CD4-positive, alpha-beta memory T cell (primary cell): Measurements from ENCODE around the gene CD63. TPM values are rescaled to one million over a fixed set of nuclear protein-coding genes. Genes with fewer than 3 reads are reported as not detected.

Source experiments
- CTCF ChIA-PET: fragments of 350-600 bp; sonication (Branson Sonifier 250); formaldehyde crosslinking; loops from one replicate; lab custom pipeline; 2021; ENCODE audit warnings: inconsistent platforms; ENCODE audit not compliant: partially characterized antibody; lab: Charles Lee
- POLR2A ChIA-PET: fragments of 350-600 bp; sonication (Branson Sonifier 250); formaldehyde crosslinking; loops from one replicate; lab custom pipeline; 2021; ENCODE audit not compliant: partially characterized antibody; lab: Charles Lee
- DNase-seq, 5 donors: peaks; one replicate each; pipeline versions ENCODE4 v3.0.0 to v3.0.0-alpha.2; 2020 to 2022; ENCODE audit warnings: mixed read lengths in 1 of 5
- H3K27ac ChIP-seq: one replicate; pipeline ENCODE4 v1.7.0; 2013; ENCODE audit warnings: low read depth, low read length
- H3K27me3 ChIP-seq: 2 replicates; pipeline ENCODE4 v1.7.0; 2013; ENCODE audit warnings: mild to moderate bottlenecking, low read length, moderate library complexity; ENCODE audit not compliant: insufficient read depth
- H3K36me3 ChIP-seq: 2 replicates; pipeline ENCODE4 v1.7.0; 2013; ENCODE audit warnings: mild to moderate bottlenecking, low read length, moderate library complexity; ENCODE audit not compliant: insufficient read depth
- H3K4me1 ChIP-seq: 2 replicates; pipeline ENCODE4 v1.7.0; 2013; ENCODE audit warnings: mild to moderate bottlenecking, low read length, moderate library complexity; ENCODE audit not compliant: insufficient read depth
- H3K4me3 ChIP-seq, 2 donors: one replicate each; pipeline ENCODE4 v1.7.0; 2013; ENCODE audit warnings: low read length in 2 of 2, mild to moderate bottlenecking in 1 of 2
- H3K9me3 ChIP-seq, 2 donors: one replicate each; pipeline ENCODE4 v1.7.0; 2013; ENCODE audit warnings: low read length in 2 of 2, control low read depth in 1 of 2; ENCODE audit not compliant: control insufficient read depth in 1 of 2
- H3K27ac Mint-ChIP-seq, 7 donors: one replicate each; pipeline ENCODE4 v1.8.0; 2020 to 2021; ENCODE audit warnings: mixed read lengths in 7 of 7, mild to moderate bottlenecking in 6 of 7, inconsistent platforms in 3 of 7, moderate library complexity in 3 of 7
- H3K27me3 Mint-ChIP-seq, 2 donors: one replicate each; pipeline ENCODE4 v1.8.0; 2020 to 2021; ENCODE audit warnings: mixed read lengths in 2 of 2
- H3K36me3 Mint-ChIP-seq, 2 donors: one replicate each; pipeline ENCODE4 v1.8.0; 2020 to 2021; ENCODE audit warnings: mixed read lengths in 2 of 2, inconsistent platforms in 1 of 2, mild to moderate bottlenecking in 1 of 2
- H3K4me1 Mint-ChIP-seq, 4 donors: one replicate each; pipeline ENCODE4 v1.8.0; 2020 to 2021; ENCODE audit warnings: mixed read lengths in 4 of 4, mild to moderate bottlenecking in 1 of 4
- H3K4me3 Mint-ChIP-seq, 8 donors: one replicate each; pipeline ENCODE4 v1.8.0; 2020 to 2021; ENCODE audit warnings: mixed read lengths in 8 of 8, mild to moderate bottlenecking in 7 of 8, moderate library complexity in 6 of 8, inconsistent platforms in 3 of 8
- H3K9me3 Mint-ChIP-seq, 8 donors: one replicate each; pipeline ENCODE4 v1.8.0; 2020 to 2021; ENCODE audit warnings: mixed read lengths in 8 of 8, mild to moderate bottlenecking in 5 of 8, inconsistent platforms in 3 of 8, moderate library complexity in 1 of 8
- intact Hi-C: fragments of 100-400 bp; cut with micrococcal nuclease; formaldehyde crosslinking; loops from one replicate; pipeline ENCODE4 v1.15.1; 2023
- polyA plus RNA-seq, 2 donors: library from polyadenylated mRNA; unstranded; fragments of 300-500 nt; fragmentation: Illumina TruSeq; gene quantifications; one replicate each; pipeline ENCODE4 v1.2.3, GENCODE V29; 2021
- total RNA-seq, 2 experiments: library from RNA; stranded (reverse); gene quantifications; one replicate each; pipeline ENCODE4 v1.2.3, GENCODE V29; 2021

The CD63 gene
- total and polyA plus RNA-seq, 4 experiments from 2014 or later = 76.4 to 349 (median 135) TPM

DNA sequence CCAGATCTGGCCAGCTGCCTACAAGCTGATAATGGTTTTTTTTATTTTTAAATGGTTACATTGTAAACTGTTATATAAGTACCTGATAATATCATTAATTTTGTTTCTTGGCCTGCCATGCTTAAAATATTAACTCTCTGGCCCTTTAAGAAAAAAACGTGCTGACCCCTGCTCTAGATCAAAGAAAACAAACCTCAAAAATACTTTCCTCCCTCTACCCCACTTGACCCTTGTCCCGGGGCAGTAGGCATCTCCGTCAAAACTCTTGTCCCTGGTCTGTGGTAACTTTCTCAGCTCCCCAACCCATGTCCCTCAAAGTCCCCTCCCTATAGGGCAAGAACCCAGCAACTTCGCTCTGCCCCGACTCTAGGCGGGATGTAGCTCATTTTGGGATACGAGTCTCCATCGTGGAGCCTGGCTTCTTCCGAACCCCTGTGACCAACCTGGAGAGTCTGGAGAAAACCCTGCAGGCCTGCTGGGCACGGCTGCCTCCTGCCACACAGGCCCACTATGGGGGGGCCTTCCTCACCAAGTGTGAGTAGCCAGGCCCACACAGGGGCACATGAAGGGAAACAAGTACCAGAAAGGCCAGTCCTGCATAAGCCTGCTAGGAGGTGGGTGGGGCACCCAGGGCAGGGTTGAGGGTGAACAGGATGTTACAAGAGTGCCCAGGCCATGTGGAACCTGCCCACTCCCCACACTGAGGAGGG lies 5.1 kb downstream of the CD63 start:
- Mint-ChIP-seq H3K27me3 (no peaks in the 10 kb centered on the region), H3K4me1 (peaks cover 21 to 54% (median 34%) of the 10 kb centered on the region in 4 donors), H3K4me3 (no peak overlapping the region), H3K36me3 (peaks cover 4 to 24% of the 10 kb centered on the region in 2 donors), H3K9me3 (no peaks in the 10 kb centered on the region), H3K27ac (peak overlapping the region in 3 of 7 donors; percentile 22 to 77 (median 38))
- DNase-seq = no peak
- Histone ChIP-seq H3K27me3 (no peaks in the 10 kb centered on the region), H3K27ac (no peak overlapping the region), H3K4me3 (no peak overlapping the region), H3K36me3 (peaks cover 15% of the 10 kb centered on the region), H3K9me3 (no peaks in the 10 kb centered on the region), H3K4me1 (peaks cover 24% of the 10 kb centered on the region)
- intact Hi-C loops = loop anchor here (1.0 kb wide), 1 partner anchor 14 kb away; no protein-coding TSS in a partner anchor
- POLR2A ChIA-PET = interaction anchor here (1.2 to 3.8 kb wide), 2 partner anchors 15 to 24 kb away, joined by 3 to 27 read pairs; no protein-coding TSS in a partner anchor
- CTCF ChIA-PET = interaction anchor here (0.7 to 4.8 kb wide), 5 partner anchors 10 to 356 kb away, joined by 3 to 61 read pairs (median 3); partner anchors contain the start of gene ERBB3

DNA sequence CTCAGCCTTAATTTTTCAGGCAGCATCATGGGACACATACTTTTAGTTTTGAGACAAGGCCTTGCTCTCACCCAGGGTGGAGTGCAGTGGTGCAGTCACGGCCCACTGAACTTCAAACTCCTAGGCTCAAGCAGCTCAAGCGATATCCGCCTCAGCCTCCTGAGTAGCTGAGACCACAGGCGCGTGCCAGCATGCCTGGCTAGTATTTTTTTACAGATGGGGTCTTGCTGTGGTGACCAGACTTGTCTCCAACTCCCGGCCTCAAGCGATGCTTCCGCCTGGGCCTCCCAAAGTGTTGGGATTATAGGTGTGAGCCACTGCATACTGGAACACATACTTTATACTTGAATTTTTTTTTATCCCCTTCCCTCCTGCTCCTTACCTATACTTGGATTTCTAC lies 5.9 kb downstream of the CD63 start:
- Mint-ChIP-seq H3K4me1 (peaks cover 24 to 59% (median 39%) of the 10 kb centered on the region in 4 donors), H3K27ac (peak overlapping the region in 2 of 7 donors; percentile 38 to 53), H3K27me3 (no peaks in the 10 kb centered on the region), H3K36me3 (peaks cover 4 to 24% of the 10 kb centered on the region in 2 donors), H3K9me3 (no peaks in the 10 kb centered on the region), H3K4me3 (no peak overlapping the region)
- POLR2A ChIA-PET = interaction anchor here (0.6 to 3.8 kb wide), 3 partner anchors 15 to 645 kb away, joined by 3 to 27 read pairs (median 3); no protein-coding TSS in a partner anchor
- Histone ChIP-seq H3K36me3 (peaks cover 15% of the 10 kb centered on the region), H3K4me1 (peaks cover 29% of the 10 kb centered on the region), H3K9me3 (no peaks in the 10 kb centered on the region), H3K27me3 (no peaks in the 10 kb centered on the region), H3K4me3 (no peak overlapping the region), H3K27ac (no peak overlapping the region)
- intact Hi-C loops = no loop called here
- CTCF ChIA-PET = interaction anchor here (1.0 to 4.8 kb wide), 3 partner anchors 9 to 15 kb away, joined by 3 to 61 read pairs (median 4); no protein-coding TSS in a partner anchor
- no peak for DNase-seq

DNA sequence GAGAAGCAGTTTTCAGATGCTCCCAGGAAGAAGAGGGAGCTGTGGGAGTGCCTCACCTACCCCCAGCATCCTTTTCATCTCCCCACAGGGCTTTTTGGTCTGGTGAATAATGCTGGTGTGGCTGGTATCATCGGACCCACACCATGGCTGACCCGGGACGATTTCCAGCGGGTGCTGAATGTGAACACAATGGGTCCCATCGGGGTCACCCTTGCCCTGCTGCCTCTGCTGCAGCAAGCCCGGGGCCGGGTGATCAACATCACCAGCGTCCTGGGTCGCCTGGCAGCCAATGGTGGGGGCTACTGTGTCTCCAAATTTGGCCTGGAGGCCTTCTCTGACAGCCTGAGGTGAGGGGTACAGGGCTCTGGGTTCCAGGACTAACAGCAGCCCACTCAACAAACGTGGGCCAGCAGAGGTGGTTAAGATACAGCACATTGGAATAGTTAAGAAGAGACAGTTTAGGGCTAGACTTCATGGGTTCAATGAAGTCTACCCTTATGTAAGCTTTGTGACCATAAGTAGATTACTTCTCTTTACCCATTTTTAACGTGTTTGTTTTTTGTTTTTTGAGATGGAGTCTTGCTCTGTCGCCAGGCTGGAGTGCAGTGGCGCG lies 7.1 kb downstream of the CD63 start:
- Histone ChIP-seq H3K9me3 (no peaks in the 10 kb centered on the region), H3K36me3 (peaks cover 15% of the 10 kb centered on the region), H3K4me1 (peaks cover 29% of the 10 kb centered on the region), H3K27me3 (no peaks in the 10 kb centered on the region), H3K4me3 (no peak overlapping the region), H3K27ac (no peak overlapping the region)
- no peak overlapping the region for H3K4me3 Mint-ChIP-seq
- POLR2A ChIA-PET = no interaction called here
- H3K9me3 Mint-ChIP-seq = no peaks in the 10 kb centered on the region
- peaks cover 23 to 59% (median 43%) of the 10 kb centered on the region in 4 donors for H3K4me1 Mint-ChIP-seq
- no peak for DNase-seq
- no peaks in the 10 kb centered on the region for H3K27me3 Mint-ChIP-seq
- CTCF ChIA-PET = interaction anchor here (1.2 to 4.8 kb wide), 3 partner anchors 8 to 17 kb away, joined by 4 to 61 read pairs (median 4); no protein-coding TSS in a partner anchor
- peak overlapping the region in 3 of 7 donors; percentile 14 to 57 (median 37) for H3K27ac Mint-ChIP-seq
- intact Hi-C loops = no loop called here
- peaks cover 4 to 28% of the 10 kb centered on the region in 2 donors for H3K36me3 Mint-ChIP-seq

DNA sequence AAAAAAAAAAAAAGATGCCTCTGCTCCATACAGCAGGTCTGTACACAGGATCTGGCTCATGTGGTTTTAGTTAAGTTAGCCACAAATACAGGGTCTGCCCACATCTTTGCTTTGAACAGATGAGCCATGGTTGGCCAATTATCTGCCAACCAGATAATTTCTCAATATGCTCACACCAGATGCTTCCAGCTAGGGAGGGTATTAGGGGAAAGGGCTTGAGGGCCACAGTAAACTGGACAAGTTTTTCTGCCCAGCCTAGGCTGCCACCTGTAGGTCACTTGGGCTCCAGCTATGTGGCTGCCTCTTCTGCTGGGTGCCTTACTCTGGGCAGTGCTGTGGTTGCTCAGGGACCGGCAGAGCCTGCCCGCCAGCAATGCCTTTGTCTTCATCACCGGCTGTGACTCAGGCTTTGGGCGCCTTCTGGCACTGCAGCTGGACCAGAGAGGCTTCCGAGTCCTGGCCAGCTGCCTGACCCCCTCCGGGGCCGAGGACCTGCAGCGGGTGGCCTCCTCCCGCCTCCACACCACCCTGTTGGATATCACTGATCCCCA lies 7.8 kb downstream of the CD63 start:
- ChIA-PET POLR2A (no interaction called here), CTCF (interaction anchor here (0.7 to 1.2 kb wide), 2 partner anchors 9 to 17 kb away, joined by 3 to 4 read pairs; no protein-coding TSS in a partner anchor)
- no peaks in the 10 kb centered on the region for H3K27me3 ChIP-seq
- H3K27ac Mint-ChIP-seq = peak overlapping the region in 4 of 7 donors; percentile 22 to 57 (median 35)
- no peak overlapping the region for H3K4me3 ChIP-seq
- no peak overlapping the region for H3K27ac ChIP-seq
- peaks cover 15% of the 10 kb centered on the region for H3K36me3 ChIP-seq
- no peaks in the 10 kb centered on the region for H3K9me3 ChIP-seq
- H3K36me3 Mint-ChIP-seq = peaks cover 4 to 28% of the 10 kb centered on the region in 2 donors
- H3K9me3 Mint-ChIP-seq = peaks cover 0 to under 1% (median 0%) of the 10 kb centered on the region in 8 donors
- peak overlapping the region in 1 of 8 donors; percentile 7 for H3K4me3 Mint-ChIP-seq
- DNase-seq = peak in 2 of 5 donors; percentile 31 to 33
- no peaks in the 10 kb centered on the region for H3K27me3 Mint-ChIP-seq
- H3K4me1 ChIP-seq = peaks cover 32% of the 10 kb centered on the region
- intact Hi-C loops = no loop called here
- H3K4me1 Mint-ChIP-seq = peaks cover 20 to 59% (median 42%) of the 10 kb centered on the region in 4 donors

DNA sequence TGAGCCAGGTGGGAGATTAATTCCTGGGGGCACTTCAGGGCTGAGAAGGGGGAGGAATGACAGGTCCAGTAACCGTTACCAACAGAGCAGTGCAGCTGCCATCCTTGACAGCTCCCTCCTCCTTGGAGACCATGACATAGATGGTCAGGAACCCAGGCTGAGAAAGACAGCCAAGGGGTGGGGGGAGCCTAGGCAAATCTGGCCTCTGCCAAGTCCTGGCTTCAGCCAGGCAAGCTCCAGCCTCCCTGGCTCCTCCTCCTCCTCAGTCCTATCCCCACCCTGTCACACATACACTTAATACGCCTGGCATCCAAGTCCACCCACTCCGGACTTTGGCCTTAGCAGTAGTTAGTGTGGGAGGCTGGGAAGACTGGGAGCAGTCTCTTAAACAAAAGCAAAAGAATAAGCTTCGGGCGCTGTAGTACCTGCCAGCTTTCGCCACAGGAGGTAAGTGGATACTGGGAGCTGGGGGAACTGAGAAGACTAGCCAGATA lies 8.7 kb downstream of the CD63 start, which contains the start of gene RDH5:
Gene RDH5, plus strand, starts transcription at position 323 of the 494 bp plus-strand sequence. CDS start 792 bp downstream, outside the sequence.
- CTCF ChIA-PET = interaction anchor here (0.7 to 5.1 kb wide), 3 partner anchors 14 to 18 kb away, joined by 3 to 44 read pairs (median 3); no protein-coding TSS in a partner anchor

DNA sequence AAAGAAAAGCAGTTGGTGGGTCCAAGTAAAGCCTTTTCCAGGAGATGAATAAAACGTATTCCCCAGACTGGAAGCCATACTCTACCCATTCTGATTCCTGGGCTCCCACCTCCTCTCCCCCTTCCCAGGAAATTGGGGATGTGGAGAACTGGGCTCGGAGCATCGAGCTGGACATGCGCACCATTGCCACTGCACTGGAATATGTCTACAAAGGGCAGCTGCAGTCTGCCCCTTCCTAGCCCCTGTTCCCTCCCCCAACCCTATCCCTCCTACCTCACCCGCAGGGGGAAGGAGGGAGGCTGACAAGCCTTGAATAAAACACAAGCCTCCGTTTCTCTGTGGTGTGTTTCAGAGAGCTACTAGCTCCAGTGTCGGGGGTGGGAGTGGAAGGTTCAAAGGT lies 9.4 kb downstream of the CD63 start:
- Mint-ChIP-seq H3K9me3 (peaks cover 0 to 4% (median 0%) of the 10 kb centered on the region in 8 donors), H3K27ac (no peak overlapping the region), H3K36me3 (peaks cover 0 to 29% of the 10 kb centered on the region in 2 donors), H3K4me3 (peak overlapping the region in 1 of 8 donors; percentile 25), H3K27me3 (peaks cover 0 to 1% of the 10 kb centered on the region in 2 donors), H3K4me1 (peaks cover 18 to 54% (median 38%) of the 10 kb centered on the region in 4 donors)
- Histone ChIP-seq H3K9me3 (no peaks in the 10 kb centered on the region), H3K4me3 (no peak overlapping the region), H3K4me1 (peaks cover 40% of the 10 kb centered on the region), H3K27me3 (no peaks in the 10 kb centered on the region), H3K36me3 (peaks cover 15% of the 10 kb centered on the region), H3K27ac (no peak overlapping the region)
- ChIA-PET POLR2A (interaction anchor here (1.0 to 1.3 kb wide), 4 partner anchors 8 to 19 kb away, joined by 3 to 6 read pairs (median 4); partner anchors contain the start of gene CD63), CTCF (interaction anchor here (0.8 to 5.1 kb wide), 2 partner anchors 14 to 19 kb away, joined by 3 to 44 read pairs; no protein-coding TSS in a partner anchor)
- intact Hi-C loops = loop anchor here (5.0 kb wide), 1 partner anchor 72 kb away; no protein-coding TSS in a partner anchor
- DNase-seq = no peak

More for the DNA sequence above, 8.7 kb downstream of the CD63 start, which contains the start of gene RDH5:
- no peak within 1 kb of the TSS for H3K27ac ChIP-seq
- Mint-ChIP-seq H3K27ac (peak within 1 kb of the TSS in 4 of 7 donors; percentile 22 to 78 (median 49)), H3K36me3 (peaks cover 0 to 32% of the 10 kb centered on the region in 2 donors), H3K27me3 (peaks cover 0 to 1% of the 10 kb centered on the region in 2 donors), H3K4me3 (peak within 1 kb of the TSS in 1 of 8 donors; percentile 25), H3K9me3 (peaks cover 0 to 4% (median 0%) of the 10 kb centered on the region in 8 donors), H3K4me1 (peaks cover 22 to 61% (median 43%) of the 10 kb centered on the region in 4 donors)
- POLR2A ChIA-PET = interaction anchor here (1.1 to 1.3 kb wide), 3 partner anchors 7 to 18 kb away, joined by 3 to 6 read pairs (median 5); partner anchors contain the start of gene CD63
- peaks cover 15% of the 10 kb centered on the region for H3K36me3 ChIP-seq
- H3K9me3 ChIP-seq = no peaks in the 10 kb centered on the region
- H3K27me3 ChIP-seq = no peaks in the 10 kb centered on the region
- no peak for DNase-seq
- intact Hi-C loops = no loop called here
- H3K4me3 ChIP-seq = no peak within 1 kb of the TSS
- H3K4me1 ChIP-seq = peaks cover 39% of the 10 kb centered on the region
